KBM-7 (cell line): Measurements from ENCODE around the gene FOXE3.
"Not testable (repeated sequence)": the region's sequence is repeated elsewhere in the genome, so short reads cannot be mapped to it uniquely, and the experiment has no call there.

Experiments
- DNase-seq: peaks from one replicate; pipeline ENCODE4 v3.0.0-alpha.2; 2015
- in situ Hi-C: fragments of 300-500 bp; cut with MboI; formaldehyde crosslinking; loops from 2 replicates; pipeline ENCODE4 v1.14.3; 2020; ENCODE audit warnings: low sequenced_read_pairs, low pct_unique_long_range_greater_than_20kb, mixed read lengths

Gene FOXE3

GRCh38 chr1:47442842-47443529, 26.9 kb downstream of the FOXE3 start:
- DNase-seq, result no peak
- in situ Hi-C loops, result loop anchor here (25.0 kb wide), 1 partner anchor 269 kb away; no protein-coding TSS in a partner anchor

DNA sequence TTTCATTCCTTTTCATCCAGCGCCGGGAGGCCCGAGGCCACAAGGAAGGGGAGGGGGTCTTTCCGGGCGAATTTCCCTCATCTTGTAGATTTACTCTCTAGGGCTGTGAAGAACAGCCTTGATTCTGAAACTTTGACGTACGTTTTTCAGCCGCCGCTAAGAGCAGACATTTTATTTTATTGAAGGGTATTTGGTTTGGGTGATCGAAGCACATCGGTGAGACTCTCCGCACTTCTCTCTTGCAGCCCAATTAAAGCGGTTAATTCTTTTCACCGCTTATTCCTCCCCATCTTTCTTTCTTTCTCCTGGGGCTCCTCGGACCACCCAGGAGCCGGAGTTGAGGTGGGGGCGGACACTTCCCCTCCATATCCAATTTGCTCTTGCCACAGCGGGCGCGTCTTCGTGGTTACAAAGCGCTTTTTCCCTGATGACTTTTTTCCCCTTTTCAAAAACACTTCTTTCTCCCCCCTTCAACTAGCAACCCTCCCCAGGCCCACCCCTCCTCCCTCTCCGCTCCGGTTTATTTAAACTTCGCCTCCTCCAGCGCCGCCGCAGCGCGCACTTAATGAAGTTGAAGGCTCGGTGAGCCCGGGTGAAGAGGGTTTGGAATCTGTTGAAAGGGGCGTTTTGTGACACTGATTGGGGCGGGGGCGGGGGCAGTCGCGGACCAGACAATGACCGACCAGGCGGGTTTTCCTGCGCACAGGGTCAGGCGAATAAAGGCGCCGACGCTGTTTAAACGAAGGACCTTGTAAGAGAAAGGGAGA, 27.6 kb downstream of the FOXE3 start:
- DNase-seq, result no peak
- in situ Hi-C loops, result loop anchor here (25.0 kb wide), 1 partner anchor 269 kb away; no protein-coding TSS in a partner anchor

GRCh38 chr1:47444297-47444561, 28.1 kb downstream of the FOXE3 start:
- in situ Hi-C loops, result loop anchor here (25.0 kb wide), 1 partner anchor 268 kb away; no protein-coding TSS in a partner anchor
- no peak for DNase-seq

DNA sequence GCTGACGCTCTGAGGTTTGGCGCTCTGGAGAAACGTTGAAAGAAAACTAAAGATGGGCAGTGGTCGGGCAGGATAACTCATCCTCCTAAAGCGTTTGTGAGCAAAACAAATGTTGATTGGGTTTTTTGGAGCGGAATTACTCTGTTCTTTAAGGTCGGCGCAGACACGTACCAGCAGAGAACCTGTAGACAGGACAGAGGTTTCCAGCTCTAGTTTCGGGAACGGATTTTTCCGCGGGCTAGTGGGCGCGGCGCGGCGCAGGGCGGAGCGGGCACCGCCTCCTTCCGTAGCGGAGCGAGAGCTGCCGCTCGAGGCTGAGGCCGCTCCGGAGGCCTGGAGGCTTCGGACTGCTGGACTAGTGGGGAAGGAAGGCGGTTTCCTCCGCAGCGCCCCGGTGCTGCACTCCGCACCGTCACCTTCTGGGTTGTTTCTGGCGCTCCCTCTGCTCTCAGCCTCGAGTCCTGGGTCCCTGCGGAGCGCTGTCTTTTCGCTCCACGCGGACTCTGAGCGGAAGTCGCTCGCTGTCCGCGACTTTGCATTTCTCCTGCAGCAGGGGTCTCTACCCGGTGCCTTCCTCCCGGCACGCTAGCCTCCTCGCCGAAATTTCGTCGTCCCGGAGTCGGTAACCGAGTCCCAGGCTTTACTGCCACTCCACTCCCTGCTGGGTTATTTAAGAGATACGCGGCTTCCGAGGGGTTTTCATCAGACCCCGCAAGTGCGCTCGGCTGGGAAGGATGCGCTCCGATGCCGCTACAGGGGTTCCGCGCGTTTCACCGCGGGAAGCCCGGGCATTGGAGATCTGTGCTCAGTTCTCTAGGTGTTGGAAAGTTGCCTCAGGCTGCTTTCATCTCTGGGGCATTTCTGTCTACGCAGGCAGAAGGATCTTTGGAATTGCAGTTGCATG, 28.7 kb downstream of the FOXE3 start:
- in situ Hi-C loops, result loop anchor here (25.0 kb wide), 1 partner anchor 267 kb away; no protein-coding TSS in a partner anchor
- peak; percentile 53 for DNase-seq

- in situ Hi-C loops, result loop anchor here (25.0 kb wide), 1 partner anchor 266 kb away; no protein-coding TSS in a partner anchor
- no peak for DNase-seq
Observed at GRCh38 chr1:47445823-47446550, 29.9 kb downstream of the FOXE3 start.

DNA sequence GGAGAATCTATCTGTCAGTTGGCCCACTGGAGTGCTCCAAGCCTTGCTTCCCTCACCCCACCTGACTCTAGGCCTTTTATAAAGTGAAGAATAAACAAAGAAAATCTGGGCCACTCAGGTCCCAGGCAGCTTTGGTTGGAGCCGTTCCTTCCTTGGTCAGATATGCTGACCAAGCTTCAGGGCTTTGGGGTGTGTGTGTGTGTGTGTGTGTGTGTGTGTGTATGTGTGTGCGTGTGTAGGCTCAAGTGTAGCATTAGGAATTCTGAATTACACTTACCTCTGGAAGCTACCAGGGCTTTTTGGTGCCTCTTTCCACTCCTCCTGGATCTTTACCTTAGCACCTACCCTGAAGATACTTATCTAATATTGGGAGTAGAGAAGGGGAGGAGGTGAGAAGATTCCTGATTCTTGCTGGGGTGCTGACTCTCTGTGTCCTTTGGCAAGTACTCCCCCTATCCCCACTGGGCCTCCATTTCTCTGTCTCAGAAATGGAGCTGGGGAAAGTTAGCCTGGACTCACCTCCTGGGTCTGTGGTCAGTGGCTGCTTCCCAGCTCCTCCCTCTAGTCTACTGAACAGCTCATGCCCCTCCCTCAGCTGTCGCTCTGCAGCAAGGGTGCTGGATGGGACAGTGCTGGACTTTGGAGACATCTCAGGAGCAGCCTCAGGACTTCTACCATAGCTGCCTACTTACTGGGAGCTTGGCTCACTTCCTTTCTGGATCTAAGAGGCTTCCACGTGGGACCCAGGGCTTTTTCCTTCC, 32.6 kb downstream of the FOXE3 start:
- in situ Hi-C loops, result loop anchor here (25.0 kb wide), 1 partner anchor 264 kb away; no protein-coding TSS in a partner anchor
- DNase-seq, result no peak

DNA sequence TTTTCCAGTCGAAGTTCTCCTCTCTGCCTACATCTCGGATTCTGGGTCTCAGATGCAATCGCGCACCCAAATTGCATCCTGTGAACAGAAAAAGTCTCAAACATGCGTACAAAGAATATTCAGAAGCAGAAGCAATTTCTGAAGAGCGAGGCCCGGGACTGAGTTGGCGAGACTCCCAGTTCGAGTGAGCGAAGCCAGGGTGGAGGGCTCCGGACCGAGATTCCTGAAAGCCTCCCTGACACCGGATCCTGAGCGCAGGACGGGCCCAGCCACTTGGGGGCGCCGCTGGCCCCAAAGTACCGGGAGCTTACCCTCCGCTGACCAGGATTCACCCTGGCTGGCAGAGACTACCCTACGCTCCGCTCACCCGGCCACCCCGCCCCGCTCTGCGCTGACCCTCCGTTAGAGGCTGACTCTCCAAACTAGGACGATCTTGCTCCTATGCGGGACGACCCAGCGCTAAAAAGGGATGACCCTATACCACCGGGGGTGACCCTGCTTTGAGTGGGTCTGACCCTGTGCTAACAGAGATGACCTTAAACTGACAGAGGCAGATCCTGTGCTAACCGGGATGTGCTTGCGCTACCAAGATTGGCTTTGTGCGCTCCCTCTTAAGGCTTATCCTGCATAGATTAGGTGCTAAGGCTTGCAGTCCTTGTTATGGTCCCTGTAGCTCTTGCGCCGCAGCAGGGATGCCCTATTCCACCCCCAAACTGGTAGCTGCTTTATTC, 33.9 kb downstream of the FOXE3 start:
- peak; percentile 22 for DNase-seq
- in situ Hi-C loops, result loop anchor here (25.0 kb wide), 1 partner anchor 262 kb away; no protein-coding TSS in a partner anchor

- no peak for DNase-seq
- in situ Hi-C loops, result no loop called here
Observed at GRCh38 chr1:47450606-47451005, 34.5 kb downstream of the FOXE3 start.

DNA sequence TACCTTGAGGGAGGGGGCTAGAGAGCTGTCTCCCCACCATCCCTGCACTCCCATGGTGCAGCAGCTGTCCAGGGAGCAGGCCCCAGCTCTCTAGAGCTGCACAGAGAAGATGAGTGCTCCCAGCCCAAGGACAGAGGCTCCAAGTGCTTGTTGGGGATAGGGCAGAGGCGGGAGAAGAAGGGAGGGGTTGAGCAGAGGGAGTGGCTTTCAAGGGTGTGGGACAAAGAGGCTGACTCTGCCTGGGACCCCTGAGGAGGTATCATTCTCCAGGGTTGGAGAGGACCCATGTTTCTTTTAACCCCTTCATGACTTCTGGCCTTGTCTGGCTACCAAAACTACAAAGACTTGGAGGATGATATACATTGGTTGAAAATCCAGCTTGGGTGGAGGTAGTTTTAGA, 36.3 kb downstream of the FOXE3 start:
- no peak for DNase-seq
- in situ Hi-C loops, result no loop called here

DNA sequence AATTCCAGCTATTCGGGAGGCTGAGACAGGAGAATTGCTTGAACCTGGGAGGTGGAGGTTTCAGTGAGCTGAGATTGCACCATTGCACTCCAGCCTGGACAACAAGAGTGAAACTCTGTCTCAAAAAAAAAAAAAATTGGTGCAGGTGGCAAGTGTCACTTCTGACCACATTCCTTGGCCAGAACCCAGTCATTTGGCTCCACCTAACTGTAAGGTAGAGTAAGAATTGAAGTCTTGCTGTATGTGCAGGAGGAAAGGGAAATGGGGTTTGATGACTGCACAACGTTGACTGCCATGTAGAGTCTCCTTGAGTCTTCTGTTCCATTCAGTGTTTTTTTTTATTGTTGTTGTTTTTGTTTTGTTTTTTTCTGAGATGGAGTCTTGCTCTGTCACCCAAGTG, 37.8 kb downstream of the FOXE3 start:
- DNase-seq, in situ Hi-C loops: not testable (repeated sequence)

- DNase-seq, result no peak
- in situ Hi-C loops, result no loop called here
Observed at GRCh38 chr1:47456250-47456649, 40.2 kb downstream of the FOXE3 start.

DNA sequence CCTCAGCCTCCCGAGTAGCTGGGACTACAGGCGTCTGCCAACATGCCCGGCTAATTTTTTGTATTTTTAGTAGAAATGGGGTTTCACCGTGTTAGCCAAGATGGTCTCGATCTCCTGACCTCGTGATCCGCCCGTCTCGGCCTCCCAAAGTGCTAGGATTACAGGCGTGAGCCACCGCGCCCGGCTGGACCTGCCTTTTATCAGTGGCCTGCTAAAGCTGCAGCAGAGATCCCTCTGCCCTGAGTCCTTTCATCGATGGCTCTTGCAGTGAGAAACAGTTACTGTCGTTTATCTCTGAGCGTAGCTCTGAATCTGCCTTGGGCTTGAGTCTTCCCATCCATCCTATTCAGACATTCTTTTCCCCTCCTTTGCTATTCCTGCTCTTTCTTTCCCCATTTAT, 41.5 kb downstream of the FOXE3 start:
- DNase-seq, in situ Hi-C loops: not testable (repeated sequence)

- in situ Hi-C loops, result no loop called here
Observed at GRCh38 chr1:47459253-47459788, 43.2 kb downstream of the FOXE3 start.

GRCh38 chr1:47460040-47460439, 44.0 kb downstream of the FOXE3 start:
- in situ Hi-C loops, result no loop called here
- no peak for DNase-seq

More at GRCh38 chr1:47459253-47459788, 43.2 kb downstream of the FOXE3 start:
- no peak for DNase-seq

- in situ Hi-C loops, result no loop called here
- DNase-seq, result no peak
Observed at GRCh38 chr1:47460456-47460855, 44.4 kb downstream of the FOXE3 start.

DNA sequence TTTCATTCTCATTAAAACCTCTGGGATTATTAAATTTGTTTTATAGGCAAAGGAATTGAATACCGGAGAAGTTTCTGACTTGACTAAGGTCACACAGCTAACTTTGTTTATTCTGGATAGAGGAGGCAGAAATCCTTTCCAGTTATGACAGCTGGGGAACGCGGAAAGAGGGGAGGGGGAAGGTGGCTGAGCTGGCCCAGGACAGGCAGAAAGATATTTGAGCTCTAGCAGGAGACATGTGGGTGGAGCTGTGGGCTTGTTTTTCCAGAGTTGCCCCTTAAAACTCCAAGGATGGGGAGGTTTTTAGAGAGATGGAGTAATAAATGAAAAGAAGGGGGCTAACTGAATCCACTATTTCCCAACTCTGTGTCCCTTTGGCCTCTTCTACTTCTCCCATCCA, 49.5 kb downstream of the FOXE3 start:
- DNase-seq, result no peak
- in situ Hi-C loops, result no loop called here
